ENCODE results near the gene SSH2. TPM values are rescaled to one million over a fixed set of nuclear protein-coding genes. Genes with fewer than 3 reads are reported as not detected.

Gene SSH2
- total RNA-seq, 2 experiments from 2014 or later: 39.4 to 73.9 TPM

- intact Hi-C loops (cut with micrococcal nuclease; ENCODE audit: unreplicated experiment): loop anchor here (5.0 kb wide), 3 partner anchors 35 to 475 kb away; no protein-coding TSS in a partner anchor
- H3K4me1 ChIP-seq (ENCODE audit: insufficient read depth, low read length, poor library complexity, severe bottlenecking): peaks cover 46% of the 10 kb centered on the region
- H2AFZ ChIP-seq (ENCODE audit: low read length): peak overlapping the region; percentile 84; the same call in 1 of the 2 replicates
Measured at GRCh38 chr17:29617125-29617480, 312.9 kb downstream of the SSH2 start.

DNA sequence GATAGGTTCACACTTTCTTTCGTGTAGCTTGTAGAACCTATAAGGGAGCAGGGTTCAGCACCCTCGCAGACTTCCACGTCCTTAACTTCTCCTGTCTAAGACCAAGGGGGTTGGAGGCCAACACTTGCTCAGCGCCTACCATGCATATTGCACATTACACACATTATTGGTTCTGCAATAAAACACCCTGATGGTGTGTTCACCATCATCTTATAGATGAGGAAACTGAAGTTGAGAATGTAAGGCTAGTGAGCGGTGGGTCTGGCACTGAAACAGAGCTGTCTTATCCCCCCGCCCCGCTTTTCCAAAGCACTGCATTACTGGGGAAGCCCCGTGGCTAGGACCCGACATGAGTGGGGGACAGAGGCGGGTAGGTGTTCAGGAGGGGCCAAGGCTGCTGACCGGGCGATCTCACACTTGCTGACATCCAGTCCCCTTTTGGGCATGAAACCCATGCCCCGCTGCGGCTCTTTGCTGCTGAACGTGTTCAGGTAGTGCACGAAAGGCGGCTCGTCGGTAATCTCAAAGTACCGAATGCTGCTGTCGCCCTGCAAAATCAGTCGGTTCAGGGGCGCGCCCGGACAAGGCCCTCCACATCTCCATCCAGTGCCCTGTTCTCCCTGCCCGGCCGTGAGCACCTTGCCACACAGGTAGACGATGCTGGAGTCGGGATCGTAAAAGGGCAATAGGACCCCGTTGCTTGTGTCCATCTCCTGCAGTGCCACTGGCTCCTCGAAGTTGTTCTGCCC is 313.6 kb downstream of the SSH2 start:
- no peak for TF ChIP-seq EZH2phosphoT487 (IDR thresholded peaks at IDR 0.05; ENCODE audit: borderline replicate concordance, low read depth, low read length)
- TF ChIP-seq, protein P1, sequence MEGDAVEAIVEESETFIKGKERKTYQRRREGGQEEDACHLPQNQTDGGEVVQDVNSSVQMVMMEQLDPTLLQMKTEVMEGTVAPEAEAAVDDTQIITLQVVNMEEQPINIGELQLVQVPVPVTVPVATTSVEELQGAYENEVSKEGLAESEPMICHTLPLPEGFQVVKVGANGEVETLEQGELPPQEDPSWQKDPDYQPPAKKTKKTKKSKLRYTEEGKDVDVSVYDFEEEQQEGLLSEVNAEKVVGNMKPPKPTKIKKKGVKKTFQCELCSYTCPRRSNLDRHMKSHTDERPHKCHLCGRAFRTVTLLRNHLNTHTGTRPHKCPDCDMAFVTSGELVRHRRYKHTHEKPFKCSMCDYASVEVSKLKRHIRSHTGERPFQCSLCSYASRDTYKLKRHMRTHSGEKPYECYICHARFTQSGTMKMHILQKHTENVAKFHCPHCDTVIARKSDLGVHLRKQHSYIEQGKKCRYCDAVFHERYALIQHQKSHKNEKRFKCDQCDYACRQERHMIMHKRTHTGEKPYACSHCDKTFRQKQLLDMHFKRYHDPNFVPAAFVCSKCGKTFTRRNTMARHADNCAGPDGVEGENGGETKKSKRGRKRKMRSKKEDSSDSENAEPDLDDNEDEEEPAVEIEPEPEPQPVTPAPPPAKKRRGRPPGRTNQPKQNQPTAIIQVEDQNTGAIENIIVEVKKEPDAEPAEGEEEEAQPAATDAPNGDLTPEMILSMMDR (conservative IDR thresholded peaks at IDR 0.05; ENCODE audit: low read length): no peak
- ChIA-PET CTCF (ENCODE audit: unreplicated experiment) (interaction anchor here (0.6 to 1.7 kb wide), 6 partner anchors 12 to 314 kb away, joined by 3 to 6 read pairs (median 3); no protein-coding TSS in a partner anchor), POLR2A (interaction anchor here (0.5 to 1.1 kb wide), 2 partner anchors 163 to 636 kb away, joined by 4 read pairs; no protein-coding TSS in a partner anchor)
- no peaks in the 10 kb centered on the region for H3K9me2 ChIP-seq (ENCODE audit: insufficient read depth, low read length)
- peak overlapping the region; percentile 86 for H3K4me2 ChIP-seq (ENCODE audit: low read length)
- BruUV-seq (replicated peaks): no TSS peak
- no peak overlapping the region for H2AFZ ChIP-seq (ENCODE audit: low read length)
- H3K79me2 ChIP-seq (ENCODE audit: insufficient read depth, low read depth, low read length): no peaks in the 10 kb centered on the region
- H4K20me1 ChIP-seq (ENCODE audit: insufficient read depth, low read length): 0 out of 2 replicates have a peak, but pooled peaks cover 10% of the 10 kb centered on the region
- H3K36me3 ChIP-seq (ENCODE audit: insufficient read depth, low read length): 0 out of 2 replicates have a peak, but pooled peaks cover 5% of the 10 kb centered on the region
- intact Hi-C loops (cut with micrococcal nuclease; ENCODE audit: unreplicated experiment): loop anchor here (5.0 kb wide), 3 partner anchors 34 to 476 kb away; no protein-coding TSS in a partner anchor
- DNase-seq (ENCODE audit: low spot score): no peak
- H3K9me3 ChIP-seq (ENCODE audit: low read length): no peaks in the 10 kb centered on the region
- no peak overlapping the region for H3K4me3 ChIP-seq (ENCODE audit: low read depth, low read length, poor library complexity, severe bottlenecking)
- no peak overlapping the region for H3K27ac ChIP-seq (ENCODE audit: low read depth, low read length, poor library complexity, severe bottlenecking)
- H3K4me1 ChIP-seq (ENCODE audit: insufficient read depth, low read length, poor library complexity, severe bottlenecking): peaks cover 43% of the 10 kb centered on the region

More at GRCh38 chr17:29617125-29617480, 312.9 kb downstream of the SSH2 start:
- Histone ChIP-seq H3K27ac (ENCODE audit: low read depth, low read length, poor library complexity, severe bottlenecking) (peak overlapping the region; percentile 32), H3K4me2 (ENCODE audit: low read length) (peak overlapping the region; percentile 86), H3K36me3 (ENCODE audit: insufficient read depth, low read length) (0 out of 2 replicates have a peak, but pooled peaks cover 5% of the 10 kb centered on the region), H3K79me2 (ENCODE audit: insufficient read depth, low read depth, low read length) (no peaks in the 10 kb centered on the region), H3K9me2 (ENCODE audit: insufficient read depth, low read length) (no peaks in the 10 kb centered on the region), H3K4me3 (ENCODE audit: low read depth, low read length, poor library complexity, severe bottlenecking) (peak overlapping the region; percentile 58), H3K9me3 (ENCODE audit: low read length) (no peaks in the 10 kb centered on the region), H4K20me1 (ENCODE audit: insufficient read depth, low read length) (0 out of 2 replicates have a peak, but pooled peaks cover 10% of the 10 kb centered on the region)
- no TSS peak for BruUV-seq (replicated peaks)
- ChIA-PET CTCF (ENCODE audit: unreplicated experiment) (interaction anchor here (0.6 to 1.7 kb wide), 7 partner anchors 9 to 314 kb away, joined by 3 to 9 read pairs (median 3); no protein-coding TSS in a partner anchor), POLR2A (interaction anchor here (0.5 to 1.1 kb wide), 2 partner anchors 163 to 637 kb away, joined by 4 read pairs; no protein-coding TSS in a partner anchor)
- TF ChIP-seq EZH2phosphoT487 (IDR thresholded peaks at IDR 0.05; ENCODE audit: borderline replicate concordance, low read depth, low read length): no peak
- TF ChIP-seq, protein P1 (conservative IDR thresholded peaks at IDR 0.05; ENCODE audit: low read length): peak; percentile 87
- DNase-seq (ENCODE audit: low spot score): peak; percentile 91

Data from OCI-LY7 (cell line).